Activated CD4-positive, alpha-beta T cell treated with anti-CD3 and anti-CD28 coated beads, Interleukin-2, amount 50 U/mL, for 1 hour (primary cell): Measurements from ENCODE around the gene ZNF260.
"Not testable (repeated sequence)": the region's sequence is repeated elsewhere in the genome, so short reads cannot be mapped to it uniquely, and the experiment has no call there.

ENCODE experiments used
- DNase-seq: peaks from one replicate; pipeline ENCODE4 v3.0.0-alpha.2; 2020

ZNF260 gene

GRCh38 chr19:36528194-36528920 lies at the start of gene ZNF260:
Gene ZNF260 (minus strand): TSS chr19:36528271. CDS start chr19:36515238, 13,033 bp downstream.
- peak; percentile 86 for DNase-seq

- DNase-seq: no peak
These were observed 49.4 kb upstream of the ZNF260 start for GRCh38 chr19:36577271-36577996.

GRCh38 chr19:36574741-36575140 lies 46.7 kb upstream of the ZNF260 start:
- DNase-seq: no peak

- DNase-seq: no peak
These were observed 46.0 kb upstream of the ZNF260 start for GRCh38 chr19:36573895-36574720.

- peak; percentile 79 for DNase-seq
These were observed 45.2 kb upstream of the ZNF260 start, which contains the start of gene ZNF529 for GRCh38 chr19:36573020-36573894. Gene ZNF529 (minus strand): TSS chr19:36573292. CDS start chr19:36572346, 946 bp downstream.

GRCh38 chr19:36572593-36573019 lies 44.5 kb upstream of the ZNF260 start:
- DNase-seq: no peak

- no peak for DNase-seq
These were observed 36.3 kb upstream of the ZNF260 start for GRCh38 chr19:36564391-36564790.

GRCh38 chr19:36547001-36547732 lies 19.1 kb upstream of the ZNF260 start:
- DNase-seq: no peak

GRCh38 chr19:36528921-36529518 lies 949 bp upstream of the ZNF260 start:
- no peak for DNase-seq

GRCh38 chr19:36527873-36528193 lies 238 bp downstream of the ZNF260 start:
- DNase-seq: no peak

- DNase-seq: no peak
These were observed 730 bp downstream of the ZNF260 start for GRCh38 chr19:36527341-36527740.

- no peak for DNase-seq
These were observed 1.5 kb downstream of the ZNF260 start for GRCh38 chr19:36526581-36526980.

GRCh38 chr19:36524617-36525016 lies 3.5 kb downstream of the ZNF260 start:
- DNase-seq: no peak

GRCh38 chr19:36514012-36514612 lies 14.0 kb downstream of the ZNF260 start:
- no peak for DNase-seq

GRCh38 chr19:36508325-36508724 lies 19.7 kb downstream of the ZNF260 start:
- no peak for DNase-seq

- no peak for DNase-seq
These were observed 26.1 kb downstream of the ZNF260 start for GRCh38 chr19:36501973-36502372.

GRCh38 chr19:36497001-36497400 lies 31.1 kb downstream of the ZNF260 start:
- DNase-seq: no peak

GRCh38 chr19:36492689-36493453 lies 35.2 kb downstream of the ZNF260 start:
- DNase-seq: not testable (repeated sequence)

- DNase-seq: not testable (repeated sequence)
These were observed 37.2 kb downstream of the ZNF260 start for GRCh38 chr19:36490846-36491245.

- DNase-seq: peak; percentile 63
These were observed 38.1 kb downstream of the ZNF260 start for GRCh38 chr19:36489920-36490415.
